ENCODE data around the gene EPB41L4A. TPM values are rescaled to one million over a fixed set of nuclear protein-coding genes. Genes with fewer than 3 reads are reported as not detected.

The EPB41L4A gene
- total RNA-seq, 1 experiment from 2014 or later, result 5.2 TPM

GRCh38 chr5:112250551-112250950 lies 168.5 kb downstream of the EPB41L4A start (continued):
- TF ChIP-seq ARID4B (CRISPR knock-in tag; IDR thresholded peaks at IDR 0.05; ENCODE audit: borderline replicate concordance), result no peak
- TF ChIP-seq ETV6 (CRISPR knock-in tag; IDR thresholded peaks at IDR 0.05), result no peak
- TF ChIP-seq NR1H2 (CRISPR knock-in tag; IDR thresholded peaks at IDR 0.05), result no peak
- TF ChIP-seq ELF4 (CRISPR knock-in tag; IDR thresholded peaks at IDR 0.05; ENCODE audit: low read depth), result no peak
- no peak for TF ChIP-seq OVOL2 (CRISPR knock-in tag; IDR thresholded peaks at IDR 0.05; ENCODE audit: borderline replicate concordance)
- no peak for TF ChIP-seq CTCF (IDR thresholded peaks at IDR 0.05)

- H3K36me3 Mint-ChIP-seq, result no peaks in the 10 kb centered on the region
- DNase-seq (ENCODE audit: low spot score), result no peak
- no peak for ATAC-seq
- POLR2A ChIA-PET, result no interaction called here
- H3K27me3 Mint-ChIP-seq (ENCODE audit: low read depth), result no peaks in the 10 kb centered on the region
- H3K4me3 Mint-ChIP-seq, result no peak overlapping the region
- peaks cover 14% of the 10 kb centered on the region for H3K4me1 Mint-ChIP-seq
- TF ChIP-seq GRHL2 (CRISPR knock-in tag; IDR thresholded peaks at IDR 0.05; ENCODE audit: insufficient replicate concordance, severe bottlenecking) (no peak), PRRX2 (CRISPR knock-in tag; IDR thresholded peaks at IDR 0.05) (no peak), IRF2 (CRISPR knock-in tag; IDR thresholded peaks at IDR 0.05; ENCODE audit: borderline replicate concordance, low read depth) (no peak), TEAD1 (CRISPR knock-in tag; IDR thresholded peaks at IDR 0.05) (no peak), SMAD3 (CRISPR knock-in tag; IDR thresholded peaks at IDR 0.05; ENCODE audit: borderline replicate concordance) (no peak), FOXK1 (CRISPR knock-in tag; IDR thresholded peaks at IDR 0.05) (no peak), ATF6 (CRISPR knock-in tag; IDR thresholded peaks at IDR 0.05) (no peak), NR2C2 (CRISPR knock-in tag; IDR thresholded peaks at IDR 0.05) (no peak), FOXJ3 (CRISPR knock-in tag; IDR thresholded peaks at IDR 0.05; ENCODE audit: borderline replicate concordance) (no peak), ESRRA (CRISPR knock-in tag; IDR thresholded peaks at IDR 0.05; ENCODE audit: borderline replicate concordance) (no peak), ZNF263 (CRISPR knock-in tag; IDR thresholded peaks at IDR 0.05; ENCODE audit: low read depth) (no peak), ZNF423 (CRISPR knock-in tag; IDR thresholded peaks at IDR 0.05) (no peak), USF2 (CRISPR knock-in tag; IDR thresholded peaks at IDR 0.05) (no peak), ZNF671 (CRISPR knock-in tag; IDR thresholded peaks at IDR 0.05) (no peak), E2F5 (CRISPR knock-in tag; IDR thresholded peaks at IDR 0.05) (no peak)
- H3K9me3 Mint-ChIP-seq, result no peaks in the 10 kb centered on the region
- CTCF ChIA-PET, result interaction anchor here (0.7 to 1.2 kb wide), 2 partner anchors 170 to 172 kb away, joined by 3 to 7 read pairs; partner anchors contain the start of gene EPB41L4A
- H3K27ac Mint-ChIP-seq, result peak overlapping the region; percentile 18; the same call in 1 of the 2 replicates
Observed at GRCh38 chr5:112248623-112249022, 170.5 kb downstream of the EPB41L4A start.
